ENCODE data around the gene MARS1. TPM values are rescaled to one million over a fixed set of nuclear protein-coding genes. Genes with fewer than 3 reads are reported as not detected.
A peak's percentile ranks its signal among the peaks of the same experiment; 100 is the strongest.

The MARS1 gene
- total RNA-seq, 1 experiment from 2014 or later = 246 TPM

GRCh38 chr12:57522887-57523705, 35.2 kb downstream of the MARS1 start:
- in situ Hi-C loops (cut with HindIII; ENCODE audit: low sequenced_read_pairs) = no loop called here
- peak; percentile 37 for DNase-seq (ENCODE audit: low spot score)

- in situ Hi-C loops (cut with HindIII; ENCODE audit: low sequenced_read_pairs) = no loop called here
- DNase-seq (ENCODE audit: low spot score) = no peak
Observed at GRCh38 chr12:57523706-57524614, 36.1 kb downstream of the MARS1 start.

GRCh38 chr12:57524814-57525614, 37.1 kb downstream of the MARS1 start:
- DNase-seq (ENCODE audit: low spot score) = no peak
- in situ Hi-C loops (cut with HindIII; ENCODE audit: low sequenced_read_pairs) = no loop called here

- no peak for DNase-seq (ENCODE audit: low spot score)
Observed at GRCh38 chr12:57525615-57526383, 37.9 kb downstream of the MARS1 start.

GRCh38 chr12:57526477-57527126, 38.7 kb downstream of the MARS1 start:
- DNase-seq (ENCODE audit: low spot score) = no peak
- in situ Hi-C loops (cut with HindIII; ENCODE audit: low sequenced_read_pairs) = no loop called here

More at GRCh38 chr12:57525615-57526383, 37.9 kb downstream of the MARS1 start:
- in situ Hi-C loops (cut with HindIII; ENCODE audit: low sequenced_read_pairs) = no loop called here

GRCh38 chr12:57527184-57527583, 39.3 kb downstream of the MARS1 start:
- in situ Hi-C loops (cut with HindIII; ENCODE audit: low sequenced_read_pairs) = no loop called here
- DNase-seq (ENCODE audit: low spot score) = no peak

GRCh38 chr12:57528176-57528575, 40.3 kb downstream of the MARS1 start:
- no peak for DNase-seq (ENCODE audit: low spot score)
- in situ Hi-C loops (cut with HindIII; ENCODE audit: low sequenced_read_pairs) = no loop called here

GRCh38 chr12:57528831-57529555, 41.1 kb downstream of the MARS1 start:
- in situ Hi-C loops (cut with HindIII; ENCODE audit: low sequenced_read_pairs) = no loop called here
- no peak for DNase-seq (ENCODE audit: low spot score)

GRCh38 chr12:57529831-57530230, 42.0 kb downstream of the MARS1 start:
- no peak for DNase-seq (ENCODE audit: low spot score)
- in situ Hi-C loops (cut with HindIII; ENCODE audit: low sequenced_read_pairs) = no loop called here

- no peak for DNase-seq (ENCODE audit: low spot score)
- in situ Hi-C loops (cut with HindIII; ENCODE audit: low sequenced_read_pairs) = no loop called here
Observed at GRCh38 chr12:57530396-57531142, 42.7 kb downstream of the MARS1 start.

- no peak for DNase-seq (ENCODE audit: low spot score)
- in situ Hi-C loops (cut with HindIII; ENCODE audit: low sequenced_read_pairs) = no loop called here
Observed at GRCh38 chr12:57531836-57532235, 44.0 kb downstream of the MARS1 start.

- in situ Hi-C loops (cut with HindIII; ENCODE audit: low sequenced_read_pairs) = no loop called here
- DNase-seq (ENCODE audit: low spot score) = no peak
Observed at GRCh38 chr12:57533108-57533507, 45.2 kb downstream of the MARS1 start.

- in situ Hi-C loops (cut with HindIII; ENCODE audit: low sequenced_read_pairs) = no loop called here
- no peak for DNase-seq (ENCODE audit: low spot score)
Observed at GRCh38 chr12:57534250-57534649, 46.4 kb downstream of the MARS1 start.

- in situ Hi-C loops (cut with HindIII; ENCODE audit: low sequenced_read_pairs) = no loop called here
- DNase-seq (ENCODE audit: low spot score) = no peak
Observed at GRCh38 chr12:57534991-57535543, 47.2 kb downstream of the MARS1 start.

- DNase-seq (ENCODE audit: low spot score) = no peak
- in situ Hi-C loops (cut with HindIII; ENCODE audit: low sequenced_read_pairs) = no loop called here
Observed at GRCh38 chr12:57535764-57536596, 48.1 kb downstream of the MARS1 start.

- in situ Hi-C loops (cut with HindIII; ENCODE audit: low sequenced_read_pairs) = no loop called here
- no peak for DNase-seq (ENCODE audit: low spot score)
Observed at GRCh38 chr12:57536597-57536942, 48.7 kb downstream of the MARS1 start.

Data from G401 (cell line).